Measurements from ENCODE around the gene MMP25. TPM values are rescaled to one million over a fixed set of nuclear protein-coding genes. Genes with fewer than 3 reads are reported as not detected.
A peak's percentile ranks its signal among the peaks of the same experiment; 100 is the strongest.

Gene MMP25
- total and polyA plus RNA-seq, 9 of the 15 experiments (the other 6 are each of a cell fraction or from before 2014, with no cell fraction given): 0.03 to 0.04 TPM; not detected in 7

DNA sequence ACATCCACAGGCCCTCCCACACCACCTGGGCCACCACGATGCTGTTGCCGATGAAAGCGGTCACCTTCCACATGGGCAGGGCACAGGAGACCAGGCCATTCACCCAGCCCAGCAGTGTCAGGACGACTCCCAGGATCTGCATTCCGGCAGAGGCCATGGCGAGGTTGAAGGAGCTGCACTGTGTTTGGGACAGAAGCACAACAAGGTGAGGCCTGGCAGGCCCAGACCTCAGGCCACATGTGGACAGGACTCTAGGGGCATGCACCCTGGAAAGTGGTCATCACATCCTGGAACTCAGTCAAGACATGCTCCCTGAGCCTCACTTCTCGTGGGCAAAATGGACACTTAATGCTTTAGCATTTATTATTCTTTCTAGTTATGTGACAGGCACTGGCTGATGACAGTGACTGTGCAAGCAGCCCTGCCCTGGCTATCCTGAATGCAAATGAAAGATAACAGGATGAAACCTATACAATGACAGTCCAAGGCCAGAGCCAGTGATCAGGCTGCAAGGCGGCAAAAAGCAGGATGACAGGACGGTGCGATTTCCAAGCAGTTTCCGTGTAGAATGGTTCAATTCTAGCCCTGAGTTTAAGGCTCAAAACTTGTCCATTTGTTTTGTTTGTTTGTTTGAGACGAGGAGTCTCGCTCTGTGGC, 30.4 kb upstream of the MMP25 start (continued):
- no peak for TF ChIP-seq XRCC3 (IDR thresholded peaks at IDR 0.05)
- no peak for TF ChIP-seq WHSC1 (IDR thresholded peaks at IDR 0.05; ENCODE audit: low read length)
- TF ChIP-seq, protein P1, sequence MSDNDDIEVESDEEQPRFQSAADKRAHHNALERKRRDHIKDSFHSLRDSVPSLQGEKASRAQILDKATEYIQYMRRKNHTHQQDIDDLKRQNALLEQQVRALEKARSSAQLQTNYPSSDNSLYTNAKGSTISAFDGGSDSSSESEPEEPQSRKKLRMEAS (CRISPR knock-in tag; IDR thresholded peaks at IDR 0.05): peak; percentile 78
- TF ChIP-seq POU5F1 (IDR thresholded peaks at IDR 0.05; ENCODE audit: borderline replicate concordance, low read depth, low read length, partially characterized antibody): no peak

DNA sequence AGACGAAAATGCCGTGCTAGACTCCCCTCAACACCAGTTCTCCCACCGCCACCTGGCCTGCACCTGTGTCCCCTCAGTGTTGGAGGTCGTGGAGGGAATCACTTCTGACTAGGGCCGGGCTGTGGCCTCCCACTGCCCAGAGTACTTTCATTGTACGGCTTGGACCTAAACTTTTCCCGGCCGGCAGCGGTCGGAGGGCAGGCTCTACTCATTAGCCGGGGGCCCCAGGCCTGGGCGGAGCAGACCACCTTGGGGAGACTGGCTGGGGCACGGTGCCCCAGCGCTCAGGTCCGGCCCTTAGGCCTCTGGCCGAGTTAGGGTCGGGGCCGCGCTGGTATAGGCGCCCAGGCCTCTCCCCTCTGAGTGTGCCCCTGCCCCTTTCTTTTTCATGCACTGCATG, 29.0 kb upstream of the MMP25 start:
- ATAC-seq (no peak), DNase-seq (ENCODE audit: extremely low read depth in 1 of 4, low spot score in 3 of 4) (no peak), FAIRE-seq (no peak)
- Histone ChIP-seq H4K20me1 (replicated peaks; ENCODE audit: control insufficient read depth, insufficient read depth, low read length) (peaks cover 16% of the 10 kb centered on the region), H3K4me3 (no peak overlapping the region), H3K36me3 (ENCODE audit: control insufficient read depth, insufficient read depth, low read length) (peaks cover 8% of the 10 kb centered on the region; the same call in 2 of the 3 replicates), H3K27me3 (ENCODE audit: control insufficient read depth in 2 of 2, insufficient read depth in 2 of 2, low read length in 2 of 2) (no peaks in the 10 kb centered on the region), H3K79me2 (ENCODE audit: control insufficient read depth, insufficient read depth, low read length) (peaks cover 22% of the 10 kb centered on the region), H3K9ac (ENCODE audit: insufficient read depth in 1 of 2, low read depth in 2 of 2, low read length in 2 of 2) (peak overlapping the region in 1 of 2 experiments; percentile 75; a peak in 2 of 4 replicates), H3K4me2 (ENCODE audit: insufficient read depth, low read length) (no peak overlapping the region), H3K4me1 (replicated peaks in 1 of 2; ENCODE audit: control insufficient read depth in 2 of 2, insufficient read depth in 2 of 2, low read length in 2 of 2) (peaks cover 33 to 94% of the 10 kb centered on the region in 2 experiments), H2AFZ (ENCODE audit: low read depth, low read length) (no peak overlapping the region), H3K9me1 (ENCODE audit: control insufficient read depth, insufficient read depth, low read length) (peaks cover 6% of the 10 kb centered on the region), H3K27ac (ENCODE audit: extremely low read depth, low read depth, low read length) (no peak overlapping the region), H3K9me3 (replicated peaks; ENCODE audit: control insufficient read depth, insufficient read depth, low read depth, low read length) (no peaks in the 10 kb centered on the region)
- POLR2A ChIA-PET: no interaction called here
- in situ Hi-C loops (cut with MboI): no loop called here
- no TSS peak for BruUV-seq (replicated peaks)
- intact Hi-C loops (cut with micrococcal nuclease): no loop called here
- TF ChIP-seq ZC3H11A (IDR thresholded peaks at IDR 0.05; ENCODE audit: low read depth, low read length) (no peak), KDM5B (IDR thresholded peaks at IDR 0.05; ENCODE audit: insufficient replicate concordance, low read depth, low read length) (no peak), ZBTB17 (CRISPR knock-in tag; IDR thresholded peaks at IDR 0.05) (no peak), ZC3H8 (IDR thresholded peaks at IDR 0.05) (no peak), THAP7 (CRISPR knock-in tag; IDR thresholded peaks at IDR 0.05) (no peak), GATAD2B (IDR thresholded peaks at IDR 0.05; ENCODE audit: borderline replicate concordance) (no peak), ZFX (CRISPR knock-in tag; IDR thresholded peaks at IDR 0.05) (0 out of 2 replicates have a peak, but pooled peaks have one; percentile 2)
- CTCF ChIA-PET (ENCODE audit: low intra/inter-chr PET ratio): no interaction called here
- 82% methylated on average over 14 of the region's 20 CpGs for WGBS (ENCODE audit: insufficient coverage, low coverage, missing lambda C conversion rate)

Data from K562 (cell line).